Fibroblast of the aortic adventitia (primary cell): ENCODE measurements around the gene C21orf58. TPM values are rescaled to one million over a fixed set of nuclear protein-coding genes. Genes with fewer than 3 reads are reported as not detected.

Source experiments
- DNase-seq: peaks from one replicate; pipeline ENCODE4 v3.0.0-alpha.2; 2010; ENCODE audit warnings: low read depth
- H3K4me3 ChIP-seq: 2 replicates; pipeline ENCODE4 v1.5.1; 2011; ENCODE audit warnings: low read depth, mild to moderate bottlenecking, control low read depth, low read length, moderate library complexity
- total RNA-seq: library from RNA; depleted of rRNA; stranded (reverse); fragments of >200 nt; gene quantifications from 2 replicates; pipeline ENCODE4 v1.2.3, GENCODE V29; 2012; ENCODE audit warnings: low replicate concordance
- TF ChIP-seq, protein P1 (sequence below): IDR thresholded peaks from 2 replicates; pipeline ENCODE4 v1.5.1; 2011; ENCODE audit warnings: mild to moderate bottlenecking, low read length, control low read depth, inconsistent platforms; ENCODE audit not compliant: insufficient read depth

The C21orf58 gene
- total RNA-seq, 1 donor = 10.2 TPM

- no peak overlapping the region for H3K4me3 ChIP-seq
- DNase-seq = no peak
- TF ChIP-seq, protein P1, sequence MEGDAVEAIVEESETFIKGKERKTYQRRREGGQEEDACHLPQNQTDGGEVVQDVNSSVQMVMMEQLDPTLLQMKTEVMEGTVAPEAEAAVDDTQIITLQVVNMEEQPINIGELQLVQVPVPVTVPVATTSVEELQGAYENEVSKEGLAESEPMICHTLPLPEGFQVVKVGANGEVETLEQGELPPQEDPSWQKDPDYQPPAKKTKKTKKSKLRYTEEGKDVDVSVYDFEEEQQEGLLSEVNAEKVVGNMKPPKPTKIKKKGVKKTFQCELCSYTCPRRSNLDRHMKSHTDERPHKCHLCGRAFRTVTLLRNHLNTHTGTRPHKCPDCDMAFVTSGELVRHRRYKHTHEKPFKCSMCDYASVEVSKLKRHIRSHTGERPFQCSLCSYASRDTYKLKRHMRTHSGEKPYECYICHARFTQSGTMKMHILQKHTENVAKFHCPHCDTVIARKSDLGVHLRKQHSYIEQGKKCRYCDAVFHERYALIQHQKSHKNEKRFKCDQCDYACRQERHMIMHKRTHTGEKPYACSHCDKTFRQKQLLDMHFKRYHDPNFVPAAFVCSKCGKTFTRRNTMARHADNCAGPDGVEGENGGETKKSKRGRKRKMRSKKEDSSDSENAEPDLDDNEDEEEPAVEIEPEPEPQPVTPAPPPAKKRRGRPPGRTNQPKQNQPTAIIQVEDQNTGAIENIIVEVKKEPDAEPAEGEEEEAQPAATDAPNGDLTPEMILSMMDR = no peak
Measured at GRCh38 chr21:46265736-46266525, 57.7 kb downstream of the C21orf58 start.

- no peak overlapping the region for H3K4me3 ChIP-seq
- TF ChIP-seq, protein P1 = no peak
- DNase-seq = no peak
Measured at GRCh38 chr21:46264690-46265144, 59.0 kb downstream of the C21orf58 start.

DNA sequence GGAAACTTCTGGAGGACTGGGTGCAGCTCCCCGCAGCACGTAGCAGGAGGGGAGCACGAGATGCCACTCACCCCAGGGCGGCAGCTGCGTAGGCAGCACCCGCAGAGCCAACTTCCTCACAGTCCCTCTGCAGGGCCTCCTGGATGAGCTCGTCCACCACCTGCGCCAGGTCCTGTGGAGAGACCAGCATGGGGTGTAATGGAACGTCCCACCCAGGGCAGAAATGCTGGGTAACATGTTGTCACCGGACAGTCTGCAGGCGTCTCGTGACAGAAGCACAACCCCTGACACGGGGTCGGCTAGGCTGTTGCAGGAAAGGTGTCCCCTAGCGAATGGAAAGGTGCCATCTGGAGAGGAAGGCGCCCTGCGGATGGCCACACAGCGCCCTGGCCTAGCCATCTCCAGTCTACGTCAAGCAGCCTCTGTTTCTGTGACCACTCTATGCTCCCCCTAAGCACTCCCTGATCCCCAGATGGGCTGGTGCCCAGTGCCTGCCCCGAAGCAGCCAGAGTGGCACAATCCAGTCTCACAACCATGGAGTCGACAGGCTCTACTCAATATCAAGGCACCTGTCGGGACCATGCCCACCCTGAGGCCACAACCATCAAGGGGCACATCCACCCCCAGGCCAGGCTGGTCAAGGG is 59.5 kb downstream of the C21orf58 start:
- no peak overlapping the region for H3K4me3 ChIP-seq
- no peak for DNase-seq
- TF ChIP-seq, protein P1 = no peak

DNA sequence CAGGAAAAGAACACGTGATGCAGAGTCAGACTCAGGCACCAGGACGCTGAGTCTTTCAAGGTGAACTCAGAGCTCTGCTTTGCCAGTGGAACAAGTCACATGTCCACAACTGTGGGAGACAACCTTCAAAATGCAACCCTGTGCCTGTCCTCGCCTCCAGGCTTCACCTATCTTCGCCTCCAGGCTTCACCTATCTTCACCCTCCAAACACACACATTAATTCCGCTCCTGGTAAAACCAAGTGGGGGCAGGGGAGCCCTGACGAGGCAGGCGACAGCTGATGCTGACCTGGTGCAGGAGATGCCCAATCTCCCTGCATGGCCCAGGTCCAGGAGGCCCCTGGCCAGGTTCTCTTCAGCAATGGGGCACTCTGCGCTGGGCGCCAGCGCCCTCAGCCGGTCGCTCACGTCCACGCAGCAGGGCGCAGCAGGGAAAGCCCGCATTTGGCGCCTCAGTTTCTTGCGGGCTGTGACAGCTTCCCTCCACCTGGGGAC is 67.1 kb downstream of the C21orf58 start:
- TF ChIP-seq, protein P1 = no peak
- DNase-seq = no peak
- H3K4me3 ChIP-seq = no peak overlapping the region

DNA sequence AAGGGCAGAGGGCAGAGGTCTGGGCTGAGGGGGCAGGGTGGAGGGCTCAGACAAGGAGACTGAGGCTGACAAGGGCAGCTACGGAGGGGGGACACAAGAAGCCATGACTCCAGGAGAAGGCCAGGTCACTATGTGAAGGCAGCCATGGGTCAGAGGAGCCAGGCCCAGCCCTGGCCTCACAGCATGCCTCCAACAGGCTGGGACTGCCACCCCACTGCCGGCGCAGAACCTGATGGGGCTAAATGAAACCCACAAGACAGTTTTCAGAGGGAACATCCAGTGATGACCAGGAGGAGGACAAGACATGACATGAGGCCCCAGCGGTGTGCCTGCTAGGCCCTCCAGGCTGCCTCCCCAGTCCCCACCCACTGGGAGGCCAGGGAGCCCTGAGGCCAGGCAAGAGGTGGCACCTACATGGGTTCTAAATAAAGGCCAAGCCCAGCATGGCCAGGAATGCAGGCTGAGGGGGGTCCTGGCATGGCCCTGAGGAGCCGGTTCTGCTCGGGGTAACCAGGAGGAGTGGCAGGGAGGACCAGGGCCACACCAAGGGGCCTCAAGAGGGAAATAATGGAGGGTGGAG is 67.8 kb downstream of the C21orf58 start:
- TF ChIP-seq, protein P1 = no peak

DNA sequence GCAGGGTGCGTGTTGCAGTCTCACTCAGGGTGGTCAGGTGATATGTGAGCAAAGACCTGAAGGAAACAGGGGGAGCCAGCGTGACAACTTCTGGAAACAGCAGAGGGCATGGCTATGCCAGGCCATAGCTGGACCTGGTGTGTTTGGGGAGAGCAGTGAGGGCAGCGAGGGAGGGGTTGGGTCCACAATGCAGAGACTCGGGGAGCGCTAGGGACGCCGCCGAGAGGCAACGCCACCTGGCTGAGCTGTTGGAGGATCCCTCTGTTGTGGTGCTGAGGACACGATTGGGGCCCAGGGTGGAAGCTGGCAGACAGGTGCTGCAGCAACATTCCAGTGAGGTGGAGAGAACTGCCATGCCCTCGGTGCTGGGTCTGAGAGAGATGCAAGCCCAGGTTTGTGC is 68.5 kb downstream of the C21orf58 start:
- TF ChIP-seq, protein P1 = no peak
- H3K4me3 ChIP-seq = no peak overlapping the region
- DNase-seq = no peak

More for the DNA sequence above, 67.8 kb downstream of the C21orf58 start:
- no peak overlapping the region for H3K4me3 ChIP-seq
- DNase-seq = no peak
